HCT116 (cell line): ENCODE data around the gene RTN4. TPM values are rescaled to one million over a fixed set of nuclear protein-coding genes. Genes with fewer than 3 reads are reported as not detected.

ENCODE experiments used
- ATAC-seq: fragments of 200-7000 bp; cut with Tn5 transposase; 2 replicates; pipeline ENCODE4 v1.9.1; 2020; ENCODE audit warnings: mild to moderate bottlenecking, moderate library complexity
- BruUV-seq: library from RNA; stranded (reverse); fragments of 400-500 nt; replicated peaks from 2 replicates; lab custom pipeline; 2021; lab: Mats Ljungman, UMichigan
- CTCF ChIA-PET: fragments of 300-600 bp; sonication (Branson Sonifier 250); formaldehyde crosslinking; loops from one replicate; lab custom pipeline; 2021; ENCODE audit warnings: antibody characterized with exemption; lab: Charles Lee
- POLR2A ChIA-PET: fragments of 300-600, 350-600 bp; sonication (Branson Sonifier 250); formaldehyde crosslinking; loops from one replicate; lab custom pipeline; 2021; ENCODE audit warnings: antibody characterized with exemption; lab: Charles Lee
- RAD21 ChIA-PET, 2 experiments: fragments of 300-600 bp; sonication (Branson Sonifier 250); formaldehyde crosslinking; loops; one replicate each; lab custom pipeline; 2023; ENCODE audit warnings: low total read pairs in 2 of 2; ENCODE audit not compliant: uncharacterized antibody in 2 of 2, unreplicated experiment in 2 of 2, low non-redundant PET in 1 of 2; lab: Charles Lee
- DNase-seq: peaks from one replicate; pipeline ENCODE4 v3.0.0-alpha.2; 2010; ENCODE audit warnings: low read depth, low spot score
- H2AFZ ChIP-seq: fragments of 200-600 bp; shearing (Covaris generic), sonication (generic); 2 replicates; pipeline ENCODE4 v1.6.1; 2017; ENCODE audit warnings: low read depth, mixed run types, mixed read lengths, antibody characterized with exemption, low read length; ENCODE audit not compliant: poor library complexity, severe bottlenecking
- H3K27ac ChIP-seq: 2 replicates; pipeline ENCODE4 v1.5.1; 2012; ENCODE audit warnings: low read depth, low read length
- H3K27me3 ChIP-seq: fragments of 200-600 bp; sonication (generic); 2 replicates; pipeline ENCODE4 v1.6.1; 2016; ENCODE audit warnings: mixed run types, low read length, mixed read lengths; ENCODE audit not compliant: insufficient read depth
- H3K36me3 ChIP-seq, 2 experiments: fragments of 200-500 bp in 1 of 2; fragments of 200-600 bp in 1 of 2; sonication (Bioruptor generic) in 1 of 2; sonication (generic) in 1 of 2; 2 replicates each; pipeline versions ENCODE4 v1.5.1 to v1.6.1; 2014 to 2016; ENCODE audit warnings: low read length in 2 of 2, inconsistent platforms in 1 of 2, mixed read lengths in 1 of 2, mixed run types in 1 of 2; ENCODE audit not compliant: insufficient read depth in 2 of 2, control insufficient read depth in 1 of 2
- H3K4me1 ChIP-seq, 2 experiments: fragments of 200-600 bp in 1 of 2; sonication (generic) in 1 of 2; 2 replicates each; pipeline versions ENCODE4 v1.5.1 to v1.6.1; 2012 to 2017; ENCODE audit warnings: low read length in 2 of 2, inconsistent platforms in 1 of 2, mild to moderate bottlenecking in 1 of 2, mixed read lengths in 1 of 2, mixed run types in 1 of 2, moderate library complexity in 1 of 2; ENCODE audit not compliant: insufficient read depth in 2 of 2, control insufficient read depth in 1 of 2
- H3K4me2 ChIP-seq: fragments of 200-600 bp; sonication (generic); 2 replicates; pipeline ENCODE4 v1.6.1; 2017; ENCODE audit warnings: mixed run types, low read length, mixed read lengths
- H3K4me3 ChIP-seq, 2 experiments: fragments of 200-600 bp in 1 of 2; sonication (generic) in 1 of 2; replicated peaks in 1 of 2; 2 replicates each; pipeline ENCODE4 v1.5.1; 2011 to 2016; ENCODE audit warnings: low read length in 2 of 2, control low read depth in 1 of 2, low read depth in 1 of 2, mild to moderate bottlenecking in 1 of 2, mixed read lengths in 1 of 2, mixed run types in 1 of 2
- H3K79me2 ChIP-seq: fragments of 200-600 bp; sonication (generic); 2 replicates; pipeline ENCODE4 v1.6.1; 2017; ENCODE audit warnings: mild to moderate bottlenecking, mixed run types, low read length, moderate library complexity, mixed read lengths; ENCODE audit not compliant: insufficient read depth
- H3K9ac ChIP-seq: fragments of 200-600 bp; sonication (generic); 2 replicates; pipeline ENCODE4 v1.6.1; 2016; ENCODE audit warnings: low read length, mixed read lengths
- H3K9me2 ChIP-seq: fragments of 200-600 bp; sonication (generic), shearing (Covaris generic); 2 replicates; pipeline ENCODE4 v1.6.1; 2017; ENCODE audit warnings: mixed run types, mild to moderate bottlenecking, moderate library complexity; ENCODE audit not compliant: insufficient read depth
- H3K9me3 ChIP-seq, 2 experiments: fragments of 200-500 bp in 1 of 2; fragments of 200-600 bp in 1 of 2; sonication (Bioruptor generic) in 1 of 2; sonication (generic) in 1 of 2; 2 replicates each; pipeline ENCODE4 v1.6.1; 2014 to 2017; ENCODE audit warnings: low read length in 2 of 2, mixed read lengths in 2 of 2, inconsistent platforms in 1 of 2, low read depth in 1 of 2, mild to moderate bottlenecking in 1 of 2, mixed run types in 1 of 2, moderate library complexity in 1 of 2; ENCODE audit not compliant: control insufficient read depth in 1 of 2, insufficient read depth in 1 of 2
- H4K20me1 ChIP-seq: fragments of 200-600 bp; sonication (generic), shearing (Covaris generic); 2 replicates; pipeline ENCODE4 v1.6.1; 2017; ENCODE audit warnings: mixed run types, mild to moderate bottlenecking, moderate library complexity; ENCODE audit not compliant: insufficient read depth
- ATF3 ChIP-seq: IDR thresholded peaks from 2 replicates; pipeline ENCODE4 v1.6.1; 2012
- CEBPB ChIP-seq: IDR thresholded peaks from 2 replicates; pipeline ENCODE4 v1.6.1; 2012; ENCODE audit warnings: low read depth
- CTCF ChIP-seq, 3 experiments: fragments of 200-600 bp in 1 of 3; sonication (generic) in 1 of 3; IDR thresholded peaks in 2 of 3; conservative IDR thresholded peaks in 1 of 3; 2 replicates each; pipeline ENCODE4 v1.5.1; 2012 to 2017; ENCODE audit warnings: low read depth in 2 of 3, low read length in 2 of 3, antibody characterized with exemption in 1 of 3, borderline replicate concordance in 1 of 3, control low read depth in 1 of 3, mild to moderate bottlenecking in 1 of 3, mixed read lengths in 1 of 3, mixed run types in 1 of 3, moderate library complexity in 1 of 3; ENCODE audit not compliant: insufficient read depth in 1 of 3
- EGR1 ChIP-seq: IDR thresholded peaks from 2 replicates; pipeline ENCODE4 v1.6.1; 2012; ENCODE audit warnings: low read depth
- ELF1 ChIP-seq: IDR thresholded peaks from 2 replicates; pipeline ENCODE4 v1.6.1; 2012; ENCODE audit warnings: low read depth, borderline replicate concordance
- FOSL1 ChIP-seq: IDR thresholded peaks from 2 replicates; pipeline ENCODE4 v1.6.1; 2012; ENCODE audit warnings: low read depth
- JUND ChIP-seq: IDR thresholded peaks from 2 replicates; pipeline ENCODE4 v1.6.1; 2012
- MAX ChIP-seq: IDR thresholded peaks from 2 replicates; pipeline ENCODE4 v1.6.1; 2012
- POLR2A ChIP-seq: IDR thresholded peaks from 2 replicates; pipeline ENCODE4 v1.7.0; 2011; ENCODE audit warnings: borderline replicate concordance; ENCODE audit not compliant: insufficient read depth, insufficient read length; ENCODE audit errors: extremely low read depth
- POLR2AphosphoS5 ChIP-seq: IDR thresholded peaks from 2 replicates; pipeline ENCODE4 v1.6.1; 2011; ENCODE audit warnings: mild to moderate bottlenecking, low read depth, low read length, moderate library complexity
- RAD21 ChIP-seq: IDR thresholded peaks from 2 replicates; pipeline ENCODE4 v1.6.1; 2012; ENCODE audit warnings: low read depth, mild to moderate bottlenecking
- SIN3A ChIP-seq: IDR thresholded peaks from 2 replicates; pipeline ENCODE4 v1.6.1; 2012; ENCODE audit warnings: low read depth
- SRF ChIP-seq: IDR thresholded peaks from 2 replicates; pipeline ENCODE4 v1.6.1; 2012; ENCODE audit warnings: low read depth
- TCF7L2 ChIP-seq: IDR thresholded peaks from 2 replicates; pipeline ENCODE4 v1.7.0; 2011; ENCODE audit warnings: borderline replicate concordance, inconsistent platforms; ENCODE audit not compliant: insufficient read depth, insufficient read length; ENCODE audit errors: extremely low read depth
- YY1 ChIP-seq: IDR thresholded peaks from 2 replicates; pipeline ENCODE4 v1.6.1; 2011; ENCODE audit warnings: low read length, low read depth, moderate library complexity, mild to moderate bottlenecking; ENCODE audit not compliant: insufficient replicate concordance; ENCODE audit errors: extremely low read depth
- ZBTB33 ChIP-seq: IDR thresholded peaks from 2 replicates; pipeline ENCODE4 v1.6.1; 2011; ENCODE audit warnings: mild to moderate bottlenecking, low read length, moderate library complexity; ENCODE audit not compliant: insufficient replicate concordance; ENCODE audit errors: extremely low read depth
- ZFX ChIP-seq: fragments of 450-650 bp; IDR thresholded peaks from 2 replicates; pipeline ENCODE4 v1.6.1; 2017
- ZNF274 ChIP-seq: fragments of 200-500 bp; sonication (Bioruptor generic); IDR thresholded peaks from 2 replicates; pipeline ENCODE4 v1.6.1; 2014; ENCODE audit warnings: mild to moderate bottlenecking, low read depth, low read length, inconsistent platforms
- intact Hi-C: fragments of 100-400 bp; cut with micrococcal nuclease; formaldehyde crosslinking; loops from 2 replicates; pipeline ENCODE4 v1.10.0; 2022
- total RNA-seq: library from RNA; stranded (reverse); gene quantifications from one replicate; pipeline ENCODE4 v1.2.1, GENCODE V29; 2021; ENCODE audit not compliant: unreplicated experiment

Gene RTN4
- total RNA-seq, 1 experiment from 2014 or later: 221 TPM

GRCh38 chr2:54965425-54965824, 84.8 kb downstream of the RTN4 start (continued):
- TF ChIP-seq EGR1: no peak
- no peak for TF ChIP-seq CEBPB
- no peak for TF ChIP-seq MAX

GRCh38 chr2:54964816-54965215, 85.4 kb downstream of the RTN4 start:
- RAD21 ChIA-PET: no interaction called here
- ATAC-seq (no peak), DNase-seq (no peak)
- intact Hi-C loops: no loop called here
- Histone ChIP-seq H3K9ac (no peak overlapping the region), H3K4me2 (no peak overlapping the region), H4K20me1 (no peaks in the 10 kb centered on the region), H3K9me3 (no peaks in the 10 kb centered on the region), H3K9me2 (no peaks in the 10 kb centered on the region), H3K27ac (no peak overlapping the region), H2AFZ (no peak overlapping the region), H3K36me3 (0 out of 4 replicates have a peak, but pooled peaks cover 0 to 3% of the 10 kb centered on the region in 2 experiments), H3K27me3 (no peaks in the 10 kb centered on the region), H3K4me1 (peaks cover 0 to 5% of the 10 kb centered on the region in 2 experiments; a peak in 1 of 4 replicates), H3K79me2 (no peaks in the 10 kb centered on the region), H3K4me3 (no peak overlapping the region)
- no TSS peak for BruUV-seq
- TF ChIP-seq POLR2A (no peak), JUND (no peak), MAX (no peak), CTCF (IDR thresholded peaks at IDR 0.05 in 2 of 3, conservative IDR thresholded peaks at IDR 0.05 in 1 of 3; ENCODE audit: borderline replicate concordance in 1 of 3, insufficient read depth in 1 of 3, low read depth in 2 of 3, low read length in 2 of 3) (no peak), ZBTB33 (no peak), ZNF274 (no peak), SRF (no peak), POLR2AphosphoS5 (no peak), ZFX (no peak), EGR1 (no peak), YY1 (no peak), TCF7L2 (no peak), FOSL1 (no peak), RAD21 (no peak), ELF1 (no peak), SIN3A (no peak), ATF3 (no peak)
- CTCF ChIA-PET: no interaction called here
- POLR2A ChIA-PET: no interaction called here
